Lower lobe of right lung (tissue), 2 donors: ENCODE results near the gene NAB2. TPM values are rescaled to one million over a fixed set of nuclear protein-coding genes. Genes with fewer than 3 reads are reported as not detected.
A peak's percentile ranks its signal among the peaks of the same experiment; 100 is the strongest.

Experiments
- ATAC-seq, 2 donors: fragments of 200-7000 bp; cut with Tn5 transposase; one replicate each; pipeline ENCODE4 v1.9.1; 2020 to 2022; ENCODE audit warnings: mild to moderate bottlenecking in 2 of 2, moderate library complexity in 2 of 2
- DNase-seq: peaks from one replicate; pipeline ENCODE4 v3.0.0-alpha.2; 2020
- H3K27ac ChIP-seq: fragments of 200-600 bp; one replicate; pipeline ENCODE4 v1.8.0; 2022
- H3K27me3 ChIP-seq: fragments of 200-600 bp; one replicate; pipeline ENCODE4 v1.8.0; 2022; ENCODE audit warnings: low read depth
- H3K36me3 ChIP-seq: fragments of 200-600 bp; one replicate; pipeline ENCODE4 v1.8.0; 2022; ENCODE audit warnings: mild to moderate bottlenecking
- H3K4me1 ChIP-seq: fragments of 200-600 bp; one replicate; pipeline ENCODE4 v1.8.0; 2022
- H3K4me3 ChIP-seq: fragments of 200-600 bp; one replicate; pipeline ENCODE4 v1.8.0; 2022; ENCODE audit warnings: mild to moderate bottlenecking
- H3K9me3 ChIP-seq: fragments of 200-600 bp; one replicate; pipeline ENCODE4 v1.8.0; 2022
- intact Hi-C: fragments of 100-400 bp; cut with DNase I; formaldehyde crosslinking; loops from one replicate; pipeline ENCODE4 v1.11.0; 2022
- total RNA-seq: library from RNA; stranded (reverse); fragmentation: NEBNext Ultra II Directional; extraction: Animal tissue kit (Norgen Biotek cat#: 25700); gene quantifications from one replicate; pipeline ENCODE4 v1.2.1, GENCODE V29; 2021
- TF ChIP-seq, protein P1 (sequence below): fragments of 200-600 bp; IDR thresholded peaks from one replicate; pipeline ENCODE4 v1.8.0; 2022; ENCODE audit warnings: antibody characterized with exemption, mild to moderate bottlenecking
- donor health status: DM: no; HTN: yes; CAD: no; lungs with severe emphysema.

NAB2 gene
- total RNA-seq, 1 donor from 2014 or later: 28.9 TPM

- Histone ChIP-seq H3K4me1 (peaks cover 9% of the 10 kb centered on the region), H3K4me3 (no peak overlapping the region), H3K36me3 (no peaks in the 10 kb centered on the region), H3K27ac (no peak overlapping the region), H3K27me3 (no peaks in the 10 kb centered on the region), H3K9me3 (no peaks in the 10 kb centered on the region)
- no peak for ATAC-seq
- no peak for DNase-seq
- TF ChIP-seq, protein P1, sequence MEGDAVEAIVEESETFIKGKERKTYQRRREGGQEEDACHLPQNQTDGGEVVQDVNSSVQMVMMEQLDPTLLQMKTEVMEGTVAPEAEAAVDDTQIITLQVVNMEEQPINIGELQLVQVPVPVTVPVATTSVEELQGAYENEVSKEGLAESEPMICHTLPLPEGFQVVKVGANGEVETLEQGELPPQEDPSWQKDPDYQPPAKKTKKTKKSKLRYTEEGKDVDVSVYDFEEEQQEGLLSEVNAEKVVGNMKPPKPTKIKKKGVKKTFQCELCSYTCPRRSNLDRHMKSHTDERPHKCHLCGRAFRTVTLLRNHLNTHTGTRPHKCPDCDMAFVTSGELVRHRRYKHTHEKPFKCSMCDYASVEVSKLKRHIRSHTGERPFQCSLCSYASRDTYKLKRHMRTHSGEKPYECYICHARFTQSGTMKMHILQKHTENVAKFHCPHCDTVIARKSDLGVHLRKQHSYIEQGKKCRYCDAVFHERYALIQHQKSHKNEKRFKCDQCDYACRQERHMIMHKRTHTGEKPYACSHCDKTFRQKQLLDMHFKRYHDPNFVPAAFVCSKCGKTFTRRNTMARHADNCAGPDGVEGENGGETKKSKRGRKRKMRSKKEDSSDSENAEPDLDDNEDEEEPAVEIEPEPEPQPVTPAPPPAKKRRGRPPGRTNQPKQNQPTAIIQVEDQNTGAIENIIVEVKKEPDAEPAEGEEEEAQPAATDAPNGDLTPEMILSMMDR: no peak
- intact Hi-C loops: no loop called here
Observed at GRCh38 chr12:57044889-57045288, 44.0 kb upstream of the NAB2 start.

GRCh38 chr12:57046086-57046791, 42.7 kb upstream of the NAB2 start:
- Histone ChIP-seq H3K36me3 (no peaks in the 10 kb centered on the region), H3K9me3 (no peaks in the 10 kb centered on the region), H3K4me1 (peaks cover 9% of the 10 kb centered on the region), H3K4me3 (no peak overlapping the region), H3K27me3 (no peaks in the 10 kb centered on the region), H3K27ac (no peak overlapping the region)
- ATAC-seq (no peak), DNase-seq (no peak)
- TF ChIP-seq, protein P1: no peak
- intact Hi-C loops: no loop called here

GRCh38 chr12:57046947-57047890, 41.7 kb upstream of the NAB2 start:
- intact Hi-C loops: no loop called here
- Histone ChIP-seq H3K4me1 (peaks cover 9% of the 10 kb centered on the region), H3K4me3 (no peak overlapping the region), H3K27ac (peak overlapping the region; percentile 38), H3K9me3 (no peaks in the 10 kb centered on the region), H3K36me3 (no peaks in the 10 kb centered on the region), H3K27me3 (no peaks in the 10 kb centered on the region)
- peak; percentile 55 to 61 for ATAC-seq
- no peak for DNase-seq
- TF ChIP-seq, protein P1: no peak

- intact Hi-C loops: no loop called here
- Histone ChIP-seq H3K4me3 (no peak overlapping the region), H3K27ac (no peak overlapping the region)
Observed at GRCh38 chr12:57047981-57048380, 40.9 kb upstream of the NAB2 start.

GRCh38 chr12:57048423-57049118, 40.3 kb upstream of the NAB2 start:
- no peak overlapping the region for H3K27ac ChIP-seq
- no peak for DNase-seq
- intact Hi-C loops: no loop called here
- TF ChIP-seq, protein P1: no peak
- no peaks in the 10 kb centered on the region for H3K36me3 ChIP-seq
- peaks cover 9% of the 10 kb centered on the region for H3K4me1 ChIP-seq
- H3K4me3 ChIP-seq: no peak overlapping the region
- no peaks in the 10 kb centered on the region for H3K27me3 ChIP-seq
- H3K9me3 ChIP-seq: no peaks in the 10 kb centered on the region
- ATAC-seq: no peak

More at GRCh38 chr12:57047981-57048380, 40.9 kb upstream of the NAB2 start:
- no peak for ATAC-seq
- DNase-seq: no peak
- H3K27me3 ChIP-seq: no peaks in the 10 kb centered on the region
- peaks cover 9% of the 10 kb centered on the region for H3K4me1 ChIP-seq
- TF ChIP-seq, protein P1: no peak
- H3K9me3 ChIP-seq: no peaks in the 10 kb centered on the region
- no peaks in the 10 kb centered on the region for H3K36me3 ChIP-seq
